Testis (tissue), 2 donors: ENCODE results near the gene ZBTB22.

Source experiments
- CTCF ChIP-seq, 3 experiments: fragments of 450-650 bp in 2 of 3; fragments of 200-600 bp in 1 of 3; sonication (generic) in 1 of 3; IDR thresholded peaks; one replicate each; pipeline ENCODE4 v1.5.1; 2016 to 2019; ENCODE audit warnings: antibody characterized with exemption in 3 of 3, mild to moderate bottlenecking in 2 of 3, moderate library complexity in 1 of 3
- POLR2A ChIP-seq: fragments of 450-650 bp; IDR thresholded peaks from one replicate; pipeline ENCODE4 v1.6.1; 2017; ENCODE audit warnings: antibody characterized with exemption, mild to moderate bottlenecking, moderate library complexity

- TF ChIP-seq CTCF (IDR thresholded peaks at IDR 0.05) (no peak), POLR2A (no peak)
These were observed 27.1 kb downstream of the ZBTB22 start for GRCh38 chr6:33290459-33290858.
